ENCODE data around the gene SLC25A6. TPM values are rescaled to one million over a fixed set of nuclear protein-coding genes. Genes with fewer than 3 reads are reported as not detected.
"Not testable (repeated sequence)": the region's sequence is repeated elsewhere in the genome, so short reads cannot be mapped to it uniquely, and the experiment has no call there.

The SLC25A6 gene
- total RNA-seq, 2 donors from 2014 or later: 252 to 358 TPM

- DNase-seq (ENCODE audit: low spot score): no peak
- WGBS: 66% methylated on average over 15 of the region's 15 CpGs
These were observed 24.4 kb upstream of the SLC25A6 start for GRCh38 chrX:1416327-1416784.

DNA sequence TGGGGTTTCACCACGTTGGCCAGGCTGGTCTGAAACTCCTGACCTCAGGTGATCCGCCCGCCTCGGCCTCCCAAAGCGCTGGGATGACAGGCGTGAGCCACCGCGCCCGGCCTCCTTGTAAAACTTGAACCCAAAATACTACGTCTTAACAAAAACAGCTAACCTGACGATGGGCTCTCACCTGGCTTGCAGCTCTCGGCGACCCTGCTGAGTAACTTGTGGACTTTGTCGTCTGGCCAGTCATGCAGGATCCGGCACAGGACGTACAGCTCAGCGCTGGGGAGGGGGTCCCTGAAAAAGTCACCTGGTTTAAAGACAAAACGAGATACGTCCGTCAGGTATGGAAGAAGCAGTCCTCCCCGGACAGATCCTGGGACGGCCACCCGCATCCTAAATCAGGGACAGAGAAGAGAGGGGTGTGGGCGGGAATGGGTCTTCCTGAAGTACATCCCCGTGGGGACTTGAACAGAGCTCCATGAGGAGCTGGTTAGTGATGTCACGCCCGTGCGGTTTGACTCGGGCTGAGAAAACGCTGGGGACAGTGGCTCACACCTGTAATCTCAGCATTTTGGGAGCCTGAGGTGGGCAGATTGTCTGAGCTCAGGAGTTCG is 20.7 kb upstream of the SLC25A6 start:
- no peak for DNase-seq (ENCODE audit: low spot score)
- intact Hi-C loops (cut with DNase I): no loop called here
- H3K27ac ChIP-seq: no peak overlapping the region
- H3K27me3 ChIP-seq (replicated peaks; ENCODE audit: insufficient read depth): no peaks in the 10 kb centered on the region
- TF ChIP-seq POLR2A (IDR thresholded peaks at IDR 0.05): no peak
- no peak for TF ChIP-seq POLR2AphosphoS5 (IDR thresholded peaks at IDR 0.05)
- TF ChIP-seq CTCF (IDR thresholded peaks at IDR 0.05): no peak
- no peak overlapping the region for H3K4me3 ChIP-seq
- no peaks in the 10 kb centered on the region for H3K9me3 ChIP-seq
- no peaks in the 10 kb centered on the region for H3K4me1 ChIP-seq (replicated peaks)
- H3K36me3 ChIP-seq: peaks cover 0 to 5% of the 10 kb centered on the region in 2 donors
- WGBS: 87% methylated on average over 31 of the region's 31 CpGs

More at GRCh38 chrX:1416327-1416784, 24.4 kb upstream of the SLC25A6 start:
- Histone ChIP-seq H3K36me3 (peaks cover 0 to 14% of the 10 kb centered on the region in 2 donors), H3K4me1 (replicated peaks) (no peaks in the 10 kb centered on the region), H3K4me3 (no peak overlapping the region), H3K27ac (no peak overlapping the region), H3K27me3 (replicated peaks; ENCODE audit: insufficient read depth) (no peaks in the 10 kb centered on the region), H3K9me3 (no peaks in the 10 kb centered on the region)
- TF ChIP-seq POLR2A (IDR thresholded peaks at IDR 0.05) (no peak), POLR2AphosphoS5 (IDR thresholded peaks at IDR 0.05) (no peak), CTCF (IDR thresholded peaks at IDR 0.05) (no peak)
- intact Hi-C loops (cut with DNase I): no loop called here

GRCh38 chrX:1411326-1411725 is 19.4 kb upstream of the SLC25A6 start:
- no peak for DNase-seq (ENCODE audit: low spot score)
- intact Hi-C loops (cut with DNase I): no loop called here
- 82% methylated on average over 12 of the region's 12 CpGs for WGBS
- Histone ChIP-seq H3K4me1 (replicated peaks) (no peaks in the 10 kb centered on the region), H3K36me3 (peaks cover 0 to 6% of the 10 kb centered on the region in 2 donors), H3K4me3 (no peak overlapping the region), H3K27me3 (replicated peaks; ENCODE audit: insufficient read depth) (no peaks in the 10 kb centered on the region), H3K9me3 (no peaks in the 10 kb centered on the region), H3K27ac (no peak overlapping the region)
- no peak for TF ChIP-seq POLR2AphosphoS5 (IDR thresholded peaks at IDR 0.05)
- TF ChIP-seq CTCF (IDR thresholded peaks at IDR 0.05): no peak
- TF ChIP-seq POLR2A (IDR thresholded peaks at IDR 0.05): no peak

DNA sequence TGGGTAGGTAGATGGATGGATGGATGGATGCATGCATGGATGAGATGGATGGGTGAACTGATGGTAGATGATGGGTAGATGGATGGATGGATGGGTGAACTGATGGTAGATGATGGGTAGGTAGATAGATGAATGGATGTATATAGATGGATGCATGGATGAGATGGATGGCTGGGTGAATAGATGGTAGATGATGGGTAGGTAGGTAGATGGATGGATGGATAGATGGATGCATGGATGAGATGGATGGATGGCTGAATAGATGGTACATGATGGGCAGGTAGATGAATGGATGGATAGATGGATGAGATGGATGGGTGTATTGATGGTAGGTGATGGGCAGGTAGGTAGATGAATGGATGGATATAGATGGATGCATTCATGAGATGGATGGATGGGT is 15.1 kb upstream of the SLC25A6 start:
- Histone ChIP-seq H3K4me1 (replicated peaks) (no peaks in the 10 kb centered on the region), H3K27me3 (replicated peaks; ENCODE audit: insufficient read depth) (no peaks in the 10 kb centered on the region), H3K36me3 (peaks cover 3 to 6% of the 10 kb centered on the region in 2 donors), H3K27ac (no peak overlapping the region), H3K4me3 (no peak overlapping the region), H3K9me3 (no peaks in the 10 kb centered on the region)
- TF ChIP-seq POLR2A (IDR thresholded peaks at IDR 0.05): no peak
- no peak for TF ChIP-seq CTCF (IDR thresholded peaks at IDR 0.05)
- TF ChIP-seq POLR2AphosphoS5 (IDR thresholded peaks at IDR 0.05): no peak
- intact Hi-C loops (cut with DNase I): no loop called here
- DNase-seq (ENCODE audit: low spot score): no peak

- H3K9me3 ChIP-seq; H3K4me1 ChIP-seq (replicated peaks); DNase-seq (ENCODE audit: low spot score); H3K36me3 ChIP-seq; intact Hi-C loops (cut with DNase I); H3K4me3 ChIP-seq; H3K27me3 ChIP-seq (replicated peaks; ENCODE audit: insufficient read depth); H3K27ac ChIP-seq: not testable (repeated sequence)
- 96% methylated on average over 2 of the region's 2 CpGs for WGBS
These were observed 13.9 kb upstream of the SLC25A6 start for GRCh38 chrX:1405769-1406168.

GRCh38 chrX:1403867-1404266 is 12.0 kb upstream of the SLC25A6 start:
- DNase-seq (ENCODE audit: low spot score); H3K9me3 ChIP-seq; H3K4me1 ChIP-seq (replicated peaks); H3K36me3 ChIP-seq; H3K4me3 ChIP-seq; intact Hi-C loops (cut with DNase I); H3K27ac ChIP-seq; H3K27me3 ChIP-seq (replicated peaks; ENCODE audit: insufficient read depth): not testable (repeated sequence)
- 95% methylated on average over 3 of the region's 3 CpGs for WGBS

Measured in prostate gland (tissue), 2 donors.